ENCODE results near the gene ISL2.
A peak's percentile ranks its signal among the peaks of the same experiment; 100 is the strongest.
"Not testable (repeated sequence)": the region's sequence is repeated elsewhere in the genome, so short reads cannot be mapped to it uniquely, and the experiment has no call there.

ISL2 gene

DNA sequence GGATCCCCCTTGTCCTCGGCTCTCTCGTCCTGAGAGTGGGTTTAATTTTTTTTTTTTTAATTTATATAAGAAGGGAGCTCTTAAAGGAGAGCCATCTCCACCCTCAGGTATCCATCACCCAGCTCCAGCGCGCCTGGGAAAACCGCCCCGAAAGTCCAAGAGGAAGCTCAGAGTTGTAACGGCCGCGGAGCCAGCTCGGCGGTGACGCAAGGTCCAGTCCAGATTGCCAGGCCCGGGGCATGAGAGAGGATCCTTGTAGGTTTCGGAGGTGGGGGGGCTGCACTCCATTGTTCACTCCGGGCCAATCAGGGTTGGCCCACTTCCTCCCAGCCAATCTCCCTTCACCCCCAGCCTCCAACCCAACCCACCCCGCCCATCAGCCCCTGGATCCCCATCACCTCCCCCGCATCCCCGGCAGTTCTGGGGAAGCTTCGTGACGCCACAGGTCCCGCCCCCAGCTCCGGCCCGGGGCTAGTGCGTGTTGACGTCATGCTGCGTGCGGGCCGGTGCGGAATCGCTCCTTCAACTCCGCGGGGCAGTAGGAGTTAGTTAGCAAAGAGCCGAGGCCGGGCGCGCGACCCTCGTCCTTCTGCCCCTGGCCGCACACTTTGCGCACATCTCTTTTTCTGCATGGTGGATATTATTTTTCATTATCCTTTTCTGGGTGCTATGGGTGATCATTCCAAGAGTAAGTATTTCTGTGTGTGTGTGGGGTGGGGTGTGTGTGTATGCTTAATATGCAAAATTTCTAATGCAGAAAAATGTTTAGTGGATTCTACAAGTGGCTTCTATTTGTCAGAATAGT lies at the start of gene ISL2:
Gene ISL2 (plus strand): TSS at position 520 of the 805 bp plus-strand sequence. CDS start 111 bp downstream, at position 631.
- H3K27ac ChIP-seq, result no peak within 1 kb of the TSS
- H3K4me3 ChIP-seq, result peak within 1 kb of the TSS in 6 of 7 experiments; percentile 3 to 26 (median 22)

- H3K4me3 ChIP-seq, result no peak overlapping the region
- H3K27ac ChIP-seq, result no peak overlapping the region
Measured at GRCh38 chr15:76289582-76289981, 47.0 kb upstream of the ISL2 start.

DNA sequence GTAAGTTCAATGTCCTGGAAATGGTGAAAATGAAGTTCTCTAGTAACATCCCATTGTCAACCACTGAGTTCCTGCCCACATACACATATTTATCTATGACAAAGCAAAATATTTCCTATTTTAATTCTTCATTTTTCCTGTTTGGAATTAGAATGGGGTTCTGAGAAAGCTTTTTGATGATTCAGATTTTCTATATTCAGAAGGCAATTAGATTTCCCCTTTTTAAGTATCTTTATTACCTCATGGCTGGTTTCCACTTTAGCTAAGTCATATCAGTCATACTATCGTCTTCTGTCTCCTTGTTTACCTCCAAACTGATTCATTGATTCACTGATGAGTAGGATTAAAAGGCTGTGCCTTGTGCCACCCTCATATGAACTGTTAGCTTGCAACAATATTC lies 43.2 kb upstream of the ISL2 start:
- no peak overlapping the region for H3K4me3 ChIP-seq
- no peak overlapping the region for H3K27ac ChIP-seq

GRCh38 chr15:76294463-76294862 lies 42.1 kb upstream of the ISL2 start:
- H3K4me3 ChIP-seq, H3K27ac ChIP-seq: not testable (repeated sequence)

DNA sequence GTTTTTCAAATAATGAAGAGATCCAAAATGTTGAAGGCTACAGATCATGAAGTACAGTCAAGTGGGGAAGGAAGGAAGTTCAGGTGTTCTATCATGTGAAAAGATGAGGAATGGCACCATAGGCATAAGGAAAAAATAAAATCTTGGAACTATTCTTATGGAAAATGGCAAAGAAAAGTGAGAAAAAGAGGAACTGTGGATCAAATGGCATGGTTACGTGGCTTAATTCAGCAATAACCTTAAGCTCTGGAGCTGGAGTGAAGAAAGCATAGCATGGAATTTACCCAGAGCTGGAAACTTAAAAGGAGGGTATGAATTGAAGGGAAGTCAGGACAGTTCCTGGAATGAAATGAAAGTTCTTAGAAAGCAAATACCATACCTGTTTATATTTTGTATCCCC lies 39.7 kb upstream of the ISL2 start:
- no peak overlapping the region for H3K27ac ChIP-seq
- H3K4me3 ChIP-seq, result no peak overlapping the region

- not testable (repeated sequence) for H3K4me3 ChIP-seq, H3K27ac ChIP-seq
Measured at GRCh38 chr15:76297951-76298350, 38.6 kb upstream of the ISL2 start.

GRCh38 chr15:76298986-76299385 lies 37.6 kb upstream of the ISL2 start:
- no peak overlapping the region for H3K27ac ChIP-seq
- H3K4me3 ChIP-seq, result no peak overlapping the region

DNA sequence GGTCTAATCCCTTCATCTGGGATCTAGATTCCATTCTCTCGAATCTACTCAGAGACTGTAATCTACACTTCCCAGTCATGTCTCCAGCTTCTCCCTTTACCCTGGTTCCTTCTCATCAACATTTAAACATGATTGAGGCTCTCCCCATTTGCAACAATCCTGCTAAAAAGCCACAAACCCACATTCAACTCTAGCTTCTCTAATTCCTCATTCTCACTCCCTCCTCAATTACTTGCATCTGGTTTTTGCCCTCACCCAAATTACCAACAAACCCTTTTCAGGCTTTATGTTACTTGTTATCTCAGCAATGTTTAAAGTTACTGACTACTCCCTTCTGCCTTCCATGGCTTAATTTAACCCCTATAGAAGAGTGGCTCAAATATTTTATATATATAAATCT lies 36.8 kb upstream of the ISL2 start:
- no peak overlapping the region for H3K27ac ChIP-seq
- no peak overlapping the region for H3K4me3 ChIP-seq

DNA sequence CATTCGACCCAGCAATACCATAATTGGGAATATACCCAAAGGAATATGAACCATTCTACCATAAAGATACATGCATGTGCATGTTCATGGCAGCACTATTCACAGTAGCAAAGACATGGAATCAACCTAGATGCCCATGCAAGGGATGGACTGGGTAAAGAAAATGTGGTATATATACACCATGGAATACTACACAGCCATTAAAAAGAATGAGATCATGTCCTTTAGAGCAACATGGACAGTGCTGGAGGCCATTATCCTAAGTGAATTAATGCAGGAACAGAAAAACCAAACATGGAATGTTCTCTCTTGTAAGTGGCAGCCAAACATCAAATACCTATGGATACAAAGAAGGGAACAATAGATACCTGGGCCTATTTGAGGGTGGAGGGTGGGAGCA lies 32.7 kb upstream of the ISL2 start:
- H3K27ac ChIP-seq, result no peak overlapping the region
- H3K4me3 ChIP-seq, result no peak overlapping the region

GRCh38 chr15:76309601-76310330 lies 26.8 kb upstream of the ISL2 start:
- peak overlapping the region in 1 of 7 experiments; percentile 83 for H3K4me3 ChIP-seq
- H3K27ac ChIP-seq, result peak overlapping the region in 2 of 21 experiments; percentile 91

- Histone ChIP-seq H3K4me3 (peak overlapping the region; percentile 50 to 86 (median 75)), H3K27ac (peak overlapping the region; percentile 32 to 94 (median 87))
Measured at GRCh38 chr15:76310475-76311099, 26.0 kb upstream of the ISL2 start.

GRCh38 chr15:76311100-76311953 lies 25.2 kb upstream of the ISL2 start, which contains the start of gene ETFA:
TSS of gene ETFA (minus strand) at chr15:76311469. CDS start at chr15:76311388, 81 bp downstream.
- Histone ChIP-seq H3K4me3 (peak within 1 kb of the TSS; percentile 50 to 86 (median 75)), H3K27ac (peak within 1 kb of the TSS; percentile 32 to 94 (median 87))

DNA sequence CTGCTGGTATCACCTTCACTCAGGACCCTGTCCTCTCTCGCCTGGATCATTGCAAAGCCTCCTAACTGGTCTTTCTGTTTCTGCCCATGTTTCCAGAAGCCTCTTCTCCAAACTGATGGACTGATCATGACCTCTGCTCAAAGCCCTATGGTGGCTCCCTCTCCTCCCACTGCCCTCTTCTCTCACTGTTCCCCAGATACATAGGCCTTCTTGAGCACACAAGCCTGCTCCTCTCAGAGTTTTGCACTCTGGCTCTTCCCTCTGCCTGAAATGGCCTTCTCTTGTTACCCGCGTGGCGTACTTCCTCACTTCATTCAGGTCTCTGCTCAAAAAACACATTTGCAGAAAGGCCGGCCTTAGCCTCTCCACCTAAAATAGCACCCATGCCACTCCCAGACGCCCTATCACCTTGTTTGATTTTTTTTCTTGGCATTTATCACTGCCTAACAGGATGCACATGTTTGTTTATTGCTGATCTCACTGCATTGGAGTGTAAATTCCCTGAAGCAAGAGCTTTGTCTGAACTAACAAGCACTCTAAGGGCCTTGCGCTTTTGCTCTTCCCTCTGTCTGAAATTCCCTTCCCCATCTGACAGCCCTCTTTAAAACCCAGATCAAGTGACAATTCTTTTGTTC lies 23.9 kb upstream of the ISL2 start:
- peak overlapping the region in 8 of 21 experiments; percentile 7 to 57 (median 38) for H3K27ac ChIP-seq

GRCh38 chr15:76313175-76313567 lies 23.4 kb upstream of the ISL2 start:
- not testable (repeated sequence) for H3K4me3 ChIP-seq
- H3K27ac ChIP-seq, result peak overlapping the region in 6 of 21 experiments; percentile 31 to 57 (median 45)

More for the DNA sequence above, 23.9 kb upstream of the ISL2 start:
- H3K4me3 ChIP-seq, result no peak overlapping the region

GRCh38 chr15:76313731-76314130 lies 22.8 kb upstream of the ISL2 start:
- Histone ChIP-seq H3K27ac (peak overlapping the region in 6 of 21 experiments; percentile 31 to 57 (median 45)), H3K4me3 (no peak overlapping the region)

- Histone ChIP-seq H3K27ac (no peak overlapping the region), H3K4me3 (no peak overlapping the region)
Measured at GRCh38 chr15:76320012-76320411, 16.6 kb upstream of the ISL2 start.

DNA sequence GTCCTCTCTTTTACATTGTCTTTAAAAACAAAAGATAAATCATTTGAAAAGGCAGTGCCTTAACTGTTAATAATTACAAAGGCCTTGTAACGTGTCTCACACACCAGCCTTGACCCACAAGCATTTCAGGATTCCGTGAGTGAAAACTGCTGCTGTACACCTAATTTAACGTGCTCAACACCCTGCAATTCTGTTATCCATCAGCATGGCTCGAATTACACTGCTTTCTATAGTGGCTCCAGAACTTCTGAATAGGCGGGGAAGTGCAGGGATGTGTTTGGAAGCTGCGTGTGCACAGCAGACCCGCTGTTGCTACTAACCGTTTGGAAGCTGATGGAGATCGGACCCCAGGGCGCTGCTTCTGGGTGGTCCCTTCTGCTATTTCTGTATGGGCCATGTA lies 15.4 kb upstream of the ISL2 start:
- no peak overlapping the region for H3K27ac ChIP-seq
- no peak overlapping the region for H3K4me3 ChIP-seq

- Histone ChIP-seq H3K27ac (no peak overlapping the region), H3K4me3 (no peak overlapping the region)
Measured at GRCh38 chr15:76321602-76322001, 15.0 kb upstream of the ISL2 start.

DNA sequence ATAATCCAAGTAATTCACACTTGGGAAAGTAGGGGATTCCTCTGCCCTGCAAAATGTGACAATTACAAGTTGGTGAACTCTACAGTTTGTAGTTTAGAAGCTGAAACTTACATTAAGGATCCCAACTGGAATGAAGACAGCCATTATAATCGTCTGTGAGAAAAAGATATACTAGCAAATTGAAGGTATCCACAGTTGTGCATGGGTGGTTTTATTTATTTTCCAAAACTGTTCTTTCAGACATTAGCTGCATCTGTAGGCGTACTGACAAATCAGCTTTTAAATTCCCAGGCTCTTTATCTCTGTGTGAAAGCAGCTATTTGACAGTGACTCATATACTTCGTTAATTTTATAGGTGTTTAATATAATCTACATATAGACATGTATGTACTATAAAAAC lies 12.5 kb upstream of the ISL2 start:
- no peak overlapping the region for H3K4me3 ChIP-seq
- no peak overlapping the region for H3K27ac ChIP-seq
